GM18873 (cell line): ENCODE data around the gene LMAN1.

Experiments used
- ATAC-seq: cut with Tn5 transposase; IDR thresholded peaks from one replicate; pipeline ENCODE4 v1.9.1; 2021; ENCODE audit warnings: mild to moderate bottlenecking, moderate library complexity, moderate number of reproducible peaks; ENCODE audit not compliant: unreplicated experiment, low FRiP score

The LMAN1 gene

DNA sequence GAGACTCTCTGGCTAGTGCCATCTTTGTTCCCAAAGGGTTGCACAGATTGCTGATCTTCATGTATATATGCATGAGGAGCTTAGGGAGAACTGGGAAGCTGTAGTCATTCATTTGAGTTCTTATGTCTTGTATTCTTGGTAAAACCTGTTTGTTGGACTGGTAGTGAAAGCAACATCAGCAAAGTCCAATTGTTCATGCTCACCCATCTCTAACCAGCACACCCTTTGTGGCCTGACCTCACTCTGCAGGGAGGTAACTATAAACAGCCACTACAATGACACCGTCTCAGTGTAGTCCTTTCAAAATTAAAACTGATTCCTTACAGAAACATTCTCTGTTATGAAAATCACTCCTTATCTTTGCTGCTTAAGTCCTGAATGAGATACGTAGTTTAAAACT is 13.9 kb upstream of the LMAN1 start:
- ATAC-seq, result no peak

DNA sequence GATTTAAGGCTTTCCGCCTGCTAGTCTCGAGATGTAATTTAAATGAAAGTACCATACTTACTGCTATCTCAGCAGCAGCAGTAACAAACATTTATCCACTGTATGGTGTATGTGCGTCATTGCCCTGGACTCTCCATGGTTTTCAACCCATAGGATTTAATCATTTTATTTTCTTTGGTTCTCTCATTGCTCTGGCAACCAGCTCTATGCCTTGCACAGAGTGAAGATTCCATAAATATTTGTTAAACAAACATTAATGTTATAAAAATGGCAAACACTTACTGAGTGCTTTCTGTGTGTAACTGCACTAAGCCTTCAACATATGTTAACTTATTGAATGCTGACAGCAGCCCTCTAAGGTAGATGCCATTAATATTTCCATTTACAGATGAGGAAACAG is 1.3 kb upstream of the LMAN1 start:
- no peak for ATAC-seq

DNA sequence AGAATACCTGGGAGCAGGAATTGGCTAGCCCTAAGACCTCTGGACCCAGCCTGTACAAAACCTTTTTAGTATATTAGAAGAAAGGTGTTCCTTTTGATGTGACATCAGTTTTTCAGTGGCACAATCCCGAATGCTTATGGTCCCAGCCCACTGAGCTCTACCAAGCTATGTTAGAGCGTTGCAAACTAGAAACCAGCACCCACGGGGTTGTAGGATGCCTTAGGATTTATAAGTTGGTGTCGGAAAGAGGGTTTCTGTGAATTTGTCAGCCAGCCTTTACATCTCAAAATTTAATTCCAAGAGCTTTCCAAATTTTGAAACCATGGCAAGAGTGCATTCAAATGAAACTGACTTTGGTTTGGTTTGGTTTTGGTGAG is 499 bp upstream of the LMAN1 start:
- peak; percentile 20 for ATAC-seq

DNA sequence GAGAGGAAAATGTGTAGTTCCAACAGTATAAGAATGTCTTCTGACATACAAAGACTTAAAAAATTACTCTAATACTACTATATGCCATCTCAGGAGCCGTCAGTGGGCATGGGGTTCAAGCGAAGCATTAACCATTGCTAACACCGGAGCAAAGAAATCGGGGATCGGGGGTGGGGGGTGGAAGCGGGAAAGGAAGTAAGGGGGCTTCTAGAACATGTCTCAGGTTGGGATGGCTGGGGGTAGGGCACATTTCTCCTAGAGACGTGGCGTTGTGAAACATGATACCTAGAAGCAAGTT is 702 bp downstream of the LMAN1 start:
- no peak for ATAC-seq

DNA sequence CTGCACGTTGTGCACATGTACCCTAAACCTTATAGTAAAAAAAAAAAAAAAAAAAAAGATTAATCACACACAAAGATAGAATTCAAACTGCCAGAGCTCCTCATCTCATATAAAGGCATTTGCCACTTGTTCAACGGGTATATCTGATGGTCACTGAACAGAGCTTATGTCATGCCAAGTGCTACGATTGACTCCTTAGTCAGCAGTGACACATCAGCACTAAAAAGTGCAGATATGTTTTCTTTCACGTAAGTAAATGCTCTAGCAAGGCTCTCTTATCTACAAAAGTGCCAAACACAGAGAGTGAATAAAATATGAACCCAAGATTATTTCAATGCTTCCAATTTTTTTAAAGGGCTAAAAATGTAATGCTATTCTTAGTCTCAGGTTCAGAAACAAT is 1.1 kb downstream of the LMAN1 start:
- ATAC-seq, result no peak

DNA sequence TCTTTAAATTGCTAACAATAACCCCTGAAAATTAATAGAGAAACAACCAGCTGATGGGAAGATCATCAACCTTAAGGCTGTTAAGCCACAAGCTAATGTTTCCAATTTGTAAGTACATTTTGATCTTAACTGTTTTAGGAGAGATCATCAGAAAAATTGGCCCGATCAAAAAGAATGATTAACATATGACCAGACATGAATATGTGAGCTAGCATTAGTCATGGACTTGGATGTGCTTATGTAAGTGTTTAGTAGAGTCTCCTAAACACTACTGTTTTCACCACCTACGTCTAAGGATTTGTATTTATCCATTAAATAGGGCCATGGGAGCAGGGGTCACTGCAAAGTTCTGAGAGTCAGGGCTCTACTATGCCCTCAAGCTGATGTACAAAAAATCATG is 4.3 kb downstream of the LMAN1 start:
- no peak for ATAC-seq

DNA sequence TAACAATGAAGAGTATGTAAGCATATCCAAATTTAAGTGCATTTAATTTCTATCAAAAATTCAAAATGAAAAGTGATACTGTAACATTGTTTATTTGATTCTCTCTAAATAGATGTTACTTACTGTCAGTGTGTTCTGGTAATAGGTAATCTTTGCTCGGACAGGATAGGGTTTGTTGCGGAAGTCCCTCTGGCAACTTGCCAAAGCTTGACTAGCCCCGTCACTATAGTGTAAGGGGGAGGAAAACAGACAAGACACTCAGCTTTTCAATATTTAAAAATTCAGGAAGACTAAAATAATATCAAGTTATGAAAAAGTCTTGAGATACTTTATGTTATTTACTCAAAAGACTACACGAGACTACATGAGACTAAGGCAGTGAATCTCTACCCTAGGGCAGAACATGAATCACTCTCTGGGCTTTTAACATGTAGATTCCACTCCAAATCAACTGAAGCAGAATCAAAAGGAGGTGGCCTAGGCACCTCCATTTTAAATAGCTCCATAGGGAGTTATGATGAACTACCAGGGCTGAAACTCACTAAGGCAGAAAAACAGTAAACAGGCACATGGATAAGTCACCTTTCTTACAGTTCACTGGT is 5.9 kb downstream of the LMAN1 start:
- ATAC-seq, result no peak

DNA sequence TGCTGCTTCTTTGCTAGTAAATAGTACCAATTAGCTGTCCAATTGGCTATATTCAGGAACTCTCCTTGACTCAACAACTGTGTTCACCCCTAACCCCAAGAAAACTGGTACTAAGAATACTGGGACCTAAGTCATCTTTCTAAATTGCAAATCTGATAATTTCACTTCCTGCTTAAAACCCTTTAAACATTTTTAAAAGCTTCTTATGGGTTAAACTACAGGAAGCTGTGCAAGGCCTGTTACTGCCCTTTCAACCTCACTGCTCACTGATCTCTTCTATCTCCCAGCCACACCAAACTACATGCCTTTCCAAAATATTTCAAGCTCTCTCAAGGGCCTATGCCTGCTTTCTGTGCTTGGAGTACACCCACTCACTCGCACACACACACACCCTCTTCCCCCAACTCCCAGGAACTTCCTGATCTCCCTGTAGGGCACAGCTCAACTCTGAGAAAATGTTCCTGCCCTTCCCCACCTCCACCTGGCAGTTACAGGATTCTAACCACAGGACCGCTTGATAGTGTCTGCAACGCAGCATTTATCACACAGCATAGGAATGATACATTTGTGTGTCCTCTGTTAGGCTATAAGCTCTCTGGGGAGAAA is 6.7 kb downstream of the LMAN1 start:
- no peak for ATAC-seq

DNA sequence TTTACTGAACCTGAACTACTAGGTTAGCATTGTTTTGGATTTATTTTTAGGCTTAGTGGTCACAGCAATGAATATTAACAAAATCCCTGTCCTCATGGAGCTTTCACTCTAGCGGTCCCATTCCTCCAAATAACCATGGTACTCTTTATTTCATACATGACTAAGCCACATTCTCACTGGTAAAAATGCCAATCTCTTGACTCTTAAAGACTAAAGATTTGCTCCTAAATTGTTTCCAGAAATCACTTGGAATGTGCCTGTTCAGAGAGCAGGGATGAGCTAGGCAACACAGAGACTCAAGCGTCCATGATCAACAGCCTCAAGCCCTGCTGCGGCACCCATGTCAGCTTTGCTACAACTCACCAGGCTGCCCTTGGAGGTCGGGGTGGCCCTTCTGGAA is 13.5 kb downstream of the LMAN1 start:
- no peak for ATAC-seq

DNA sequence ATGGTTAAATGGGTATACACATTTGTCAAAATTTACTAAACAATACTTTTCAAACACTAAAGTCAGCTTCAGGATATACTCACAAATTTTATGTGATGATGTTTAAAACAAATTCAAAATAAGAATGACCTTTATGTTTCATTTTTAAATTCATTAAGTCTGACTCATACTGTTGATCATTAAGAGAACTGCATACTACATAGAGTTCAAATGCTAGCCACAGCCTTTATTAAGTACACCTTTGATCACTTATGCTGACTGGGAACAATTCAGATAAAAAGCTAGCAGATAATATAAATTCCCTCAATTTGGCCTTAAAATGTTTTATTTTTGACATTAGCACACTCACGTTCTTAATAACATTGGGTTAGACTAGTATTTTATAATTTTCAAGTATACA is 14.1 kb downstream of the LMAN1 start:
- ATAC-seq, result no peak

DNA sequence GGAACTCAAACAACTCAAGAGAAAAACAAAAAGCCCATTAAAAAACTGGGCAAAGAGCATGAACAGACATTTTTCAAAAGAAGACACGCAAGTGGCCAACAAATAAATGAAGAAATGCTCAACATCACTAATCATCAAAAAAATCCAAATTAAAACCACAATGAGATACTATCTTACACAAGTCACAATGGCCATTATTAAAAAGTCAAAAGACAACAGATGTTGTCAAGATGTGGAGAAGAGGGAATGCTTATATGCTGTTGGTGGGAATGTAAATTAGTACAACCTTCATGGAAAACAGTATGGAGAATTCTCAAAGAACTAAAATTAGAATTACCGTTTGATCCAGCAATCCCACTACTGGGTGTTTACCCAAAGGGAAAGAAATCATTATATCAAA is 15.1 kb downstream of the LMAN1 start:
- ATAC-seq, result no peak

DNA sequence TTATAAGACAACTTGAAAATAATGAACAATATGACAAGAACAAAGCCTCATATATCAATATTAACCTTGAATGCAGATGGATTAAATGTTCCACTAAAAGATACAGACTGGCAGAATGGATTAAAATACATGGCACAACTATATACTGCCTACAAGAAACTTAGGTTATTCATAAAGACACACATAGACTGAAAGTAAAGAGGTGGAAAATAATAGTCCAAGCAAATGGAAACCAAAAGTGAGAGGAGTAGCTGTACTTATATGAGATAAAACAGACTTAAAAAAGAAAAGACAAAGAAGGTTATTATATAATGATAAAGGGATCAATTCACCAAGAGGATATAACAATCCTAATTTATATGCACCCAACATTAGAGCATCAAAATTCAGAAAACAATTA is 18.2 kb downstream of the LMAN1 start:
- ATAC-seq, result no peak

DNA sequence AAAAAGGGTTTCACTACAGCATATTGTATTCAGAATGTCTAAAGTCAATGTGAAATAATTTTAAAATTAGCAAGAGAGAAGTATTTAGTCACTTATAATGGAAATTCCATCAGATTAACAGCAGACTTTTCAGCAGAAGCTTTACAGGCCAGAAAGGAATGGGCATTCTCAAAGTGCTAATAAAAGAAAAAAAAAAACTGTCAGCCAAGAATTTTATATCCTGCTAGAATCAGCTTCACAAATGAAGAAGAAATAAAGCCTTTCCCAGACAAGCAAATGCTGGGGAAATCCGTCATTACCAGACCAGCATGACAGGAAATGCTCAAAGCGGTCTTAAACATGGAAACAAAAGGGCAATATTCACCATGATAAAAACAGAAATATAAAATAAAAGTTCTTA is 18.8 kb downstream of the LMAN1 start:
- no peak for ATAC-seq

DNA sequence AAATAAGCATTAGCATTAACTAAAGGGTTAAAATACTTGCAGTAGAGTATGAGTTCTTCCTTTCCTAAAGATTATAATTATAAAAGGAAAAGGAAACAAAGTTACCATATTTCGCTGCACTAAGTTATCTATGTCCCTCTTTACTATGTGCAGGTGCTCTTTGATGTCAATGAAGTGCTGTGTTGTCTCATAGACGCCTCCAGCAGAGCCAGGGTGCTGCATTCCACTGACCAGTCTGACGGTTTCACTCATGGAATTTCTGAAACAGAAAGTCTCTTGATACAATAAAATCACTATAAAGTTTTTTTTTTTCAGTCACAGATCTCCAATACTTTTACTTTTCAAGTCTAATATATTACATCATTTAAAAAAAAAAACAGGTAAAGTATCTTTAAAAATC is 26.1 kb downstream of the LMAN1 start:
- no peak for ATAC-seq

DNA sequence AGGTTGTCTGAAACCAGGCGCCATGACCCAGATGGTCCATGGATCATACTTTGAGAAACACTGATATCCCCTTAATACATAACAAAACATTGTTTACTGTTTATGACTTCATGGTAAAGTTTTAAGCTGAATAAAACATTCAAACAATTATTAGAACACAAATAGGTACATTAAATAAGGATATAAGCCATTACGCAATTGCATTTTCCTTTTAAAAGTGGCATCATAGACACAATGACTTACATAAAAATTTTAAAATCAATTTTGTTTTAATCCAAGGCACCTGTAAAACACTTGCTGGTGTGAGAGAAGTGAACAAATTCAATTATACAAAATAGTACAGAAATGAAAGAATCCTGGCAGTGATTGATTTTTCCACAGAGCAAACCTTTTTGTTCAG is 30.4 kb downstream of the LMAN1 start:
- ATAC-seq, result no peak

DNA sequence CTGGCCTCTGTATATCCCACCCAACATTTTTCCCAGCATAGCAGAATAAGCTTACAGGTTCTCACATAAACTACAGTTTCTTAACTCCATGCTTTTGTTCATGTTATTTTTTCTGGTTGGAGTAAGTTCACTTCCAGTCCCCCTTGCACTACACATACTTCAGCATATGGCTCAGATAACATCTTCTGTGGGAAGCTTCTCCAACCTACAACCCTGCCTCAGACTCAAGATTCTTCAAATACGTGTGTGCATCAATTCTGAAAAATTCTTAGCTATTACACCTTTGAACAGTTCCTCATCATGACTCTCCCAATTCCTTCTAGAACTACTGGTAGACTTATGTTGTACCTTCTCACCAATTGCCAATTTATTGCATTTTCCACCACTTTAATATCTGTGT is 33.1 kb downstream of the LMAN1 start:
- ATAC-seq, result no peak

DNA sequence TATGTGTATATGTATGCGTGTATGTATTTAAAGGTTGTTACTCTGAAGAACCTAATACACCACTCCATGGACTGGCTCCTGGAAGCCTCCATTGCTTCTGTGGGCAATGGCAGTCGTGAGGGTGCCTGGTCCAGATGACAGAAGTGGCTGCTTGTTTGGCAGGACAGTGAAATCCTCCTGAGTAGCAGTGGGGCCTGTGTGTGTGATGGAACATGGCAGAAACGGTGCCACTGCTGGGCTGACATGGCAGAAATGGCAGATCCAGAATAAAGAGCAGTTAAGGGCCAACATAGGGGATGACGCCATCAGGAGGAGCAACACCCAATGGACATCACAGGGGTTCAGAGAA is 34.5 kb downstream of the LMAN1 start:
- no peak for ATAC-seq

DNA sequence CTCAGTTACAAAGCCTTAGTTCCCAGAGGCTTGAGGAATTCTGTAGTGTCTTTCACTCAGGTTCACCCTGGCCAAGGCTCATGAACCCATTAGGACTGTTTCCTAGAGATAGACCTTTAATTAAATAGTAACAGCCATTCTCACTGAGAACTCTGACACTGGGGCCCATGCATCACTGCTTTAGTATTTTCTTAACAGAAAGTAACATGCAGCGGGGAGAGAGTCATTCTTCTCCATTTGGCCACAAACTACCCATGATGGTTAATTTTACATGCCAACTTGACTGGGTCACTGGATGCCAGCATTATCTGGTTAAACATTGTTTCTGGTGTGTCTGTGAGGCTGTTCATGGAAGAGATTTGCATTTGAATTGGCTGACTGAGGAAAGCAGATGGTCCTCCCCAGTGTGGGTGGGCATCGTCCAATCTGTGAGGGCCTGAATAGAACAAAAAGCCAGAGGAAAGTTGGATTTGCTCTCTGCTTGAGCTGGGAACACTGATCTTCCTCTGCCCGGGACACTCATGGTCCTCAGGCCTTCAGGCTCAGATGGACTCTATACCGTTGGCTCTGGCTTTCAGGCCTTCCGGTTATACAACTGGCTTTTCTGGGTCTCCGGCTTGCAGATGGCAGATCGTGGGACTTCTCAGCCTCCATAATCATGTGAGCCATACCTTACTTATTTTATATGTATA is 35.0 kb downstream of the LMAN1 start:
- no peak for ATAC-seq

DNA sequence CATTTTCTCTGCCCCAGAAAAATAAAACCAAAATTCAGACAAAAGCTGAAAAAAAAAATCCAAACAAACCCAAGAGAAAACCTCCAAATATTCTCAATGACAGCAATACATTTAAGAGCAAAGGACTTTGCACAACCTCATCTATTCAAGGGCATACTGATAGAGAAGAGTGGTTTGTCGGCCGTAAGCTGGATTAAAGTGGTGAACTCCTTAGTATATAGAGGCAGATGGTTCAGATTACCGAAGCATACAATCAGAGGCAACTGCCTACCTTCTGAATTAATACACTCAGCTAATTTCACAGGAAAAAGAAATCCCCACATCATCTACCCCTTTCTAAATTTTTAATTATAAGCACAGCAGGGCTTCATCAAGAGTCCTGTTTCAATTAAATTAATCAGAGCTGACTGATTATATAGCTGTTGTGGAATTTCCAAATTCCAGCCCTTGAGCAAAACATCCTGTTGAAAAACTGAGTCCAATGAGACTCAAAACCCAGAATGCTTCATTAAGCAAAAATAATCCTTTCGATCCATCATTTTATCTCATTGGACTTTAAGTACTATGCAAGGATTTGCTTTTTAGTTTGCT is 40.5 kb downstream of the LMAN1 start, which contains the start of gene CPLX4:
CPLX4 (minus strand) TSS at position 190 of the 591 bp plus-strand sequence; CDS start at position 3, 187 bp downstream.
- no peak for ATAC-seq

DNA sequence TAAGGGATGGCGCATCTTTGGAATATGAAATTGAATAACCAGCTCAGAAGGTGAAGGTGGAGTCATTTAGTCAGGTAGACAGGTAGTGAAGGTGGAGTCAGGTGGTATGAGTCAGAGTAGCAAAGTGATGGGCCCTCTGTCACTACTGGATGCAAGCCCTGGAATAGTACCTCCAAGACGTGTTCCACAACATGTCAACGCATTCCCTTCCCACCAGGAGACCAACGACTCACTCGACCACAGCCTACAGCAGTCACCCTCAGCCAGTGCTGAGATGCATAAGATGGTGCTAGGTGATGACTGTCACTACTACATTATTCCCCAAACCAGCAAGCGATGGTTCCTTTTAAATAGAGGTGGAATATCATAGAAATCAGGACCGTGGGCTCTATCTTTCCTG is 47.4 kb downstream of the LMAN1 start:
- ATAC-seq, result no peak

DNA sequence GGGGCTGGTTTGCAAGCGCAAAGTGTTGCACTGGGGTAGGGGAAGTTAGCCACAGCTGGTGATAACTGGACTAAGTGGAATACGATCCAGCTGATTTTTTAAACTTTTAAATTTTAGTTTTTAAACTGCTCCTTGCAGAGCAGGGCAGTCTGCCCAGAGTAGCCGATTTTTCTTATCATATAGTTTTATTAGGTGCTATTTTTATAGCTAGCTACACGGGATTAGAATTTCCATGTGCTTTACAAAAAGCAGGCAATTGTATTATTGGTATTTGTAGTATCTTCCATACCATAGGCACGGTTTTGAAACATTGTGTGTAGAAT is 50.2 kb downstream of the LMAN1 start:
- no peak for ATAC-seq

DNA sequence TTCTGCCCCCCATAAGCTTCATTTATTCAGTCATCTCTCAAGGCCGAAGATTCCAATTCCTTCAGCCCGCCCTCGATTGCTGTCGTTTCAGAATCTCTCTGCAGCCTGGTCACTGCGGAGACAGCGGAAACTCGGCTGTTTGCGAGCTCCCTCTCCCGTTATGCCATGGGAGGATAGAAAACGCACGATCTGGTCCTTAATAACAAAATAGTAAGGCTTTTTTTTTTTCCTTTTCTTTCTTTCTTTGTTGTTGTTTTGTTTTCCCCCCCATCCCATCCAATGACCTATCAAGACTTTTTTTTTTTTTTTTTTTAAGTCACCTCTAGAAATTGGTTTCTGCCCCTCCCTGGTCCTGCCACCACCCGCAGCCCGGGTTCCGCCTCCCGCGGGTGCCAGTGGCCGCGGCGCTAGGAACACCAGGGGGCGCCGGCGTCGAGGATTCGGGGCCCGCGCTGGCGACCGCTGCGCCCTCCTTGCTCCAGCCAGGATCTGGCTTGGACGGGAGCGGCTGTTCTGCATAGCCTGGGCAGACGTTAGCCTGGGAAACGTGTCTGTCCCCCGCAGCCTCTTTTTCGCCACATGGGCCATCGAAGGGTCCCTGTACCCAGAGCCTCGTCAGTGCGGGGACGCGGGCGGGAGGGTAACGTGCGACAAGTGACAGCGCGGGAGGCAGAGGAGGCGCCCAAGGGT is 50.7 kb downstream of the LMAN1 start:
- peak; percentile 58 for ATAC-seq
